ENCODE data around the gene MIOX.
A peak's percentile ranks its signal among the peaks of the same experiment; 100 is the strongest.

The MIOX gene

DNA sequence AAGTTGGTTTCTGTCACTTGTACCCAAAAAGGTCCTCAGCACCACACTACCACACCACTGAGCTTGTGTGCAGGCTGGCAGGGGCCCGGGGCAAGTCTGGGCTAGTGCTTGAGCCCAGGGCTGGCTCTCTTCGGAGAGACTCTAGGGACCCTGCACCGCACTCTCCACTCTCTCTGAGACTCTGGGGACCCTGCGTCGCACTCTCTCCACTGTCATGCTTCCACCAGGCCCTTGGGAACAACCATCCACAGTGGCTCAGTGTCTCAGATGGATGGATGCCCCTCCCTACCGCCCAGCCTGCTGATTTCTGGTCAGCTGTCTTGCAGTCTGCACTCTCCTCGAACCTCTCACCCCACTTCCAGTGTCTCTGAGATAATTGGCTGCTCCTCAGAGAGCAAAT lies 9.8 kb upstream of the MIOX start:
- no peak overlapping the region for H3K9ac ChIP-seq (ENCODE audit: low read length)
- H3K36me3 ChIP-seq (ENCODE audit: control insufficient read depth, insufficient read depth, low read length, severe bottlenecking) = no peaks in the 10 kb centered on the region
- H3K9me3 ChIP-seq (ENCODE audit: control insufficient read depth, low read length) = no peaks in the 10 kb centered on the region
- H3K4me3 ChIP-seq (ENCODE audit: low read length) = no peak overlapping the region
- DNase-seq (ENCODE audit: low read depth) = no peak
- H3K27me3 ChIP-seq (replicated peaks; ENCODE audit: control insufficient read depth, insufficient read depth, low read length) = peaks cover 10% of the 10 kb centered on the region
- H3K4me1 ChIP-seq (ENCODE audit: control insufficient read depth, insufficient read depth, low read length) = peaks cover 14% of the 10 kb centered on the region

GRCh38 chr22:50477923-50478322 lies 8.7 kb upstream of the MIOX start:
- DNase-seq (ENCODE audit: low read depth) = no peak
- Histone ChIP-seq H3K4me1 (ENCODE audit: control insufficient read depth, insufficient read depth, low read length) (peaks cover 13% of the 10 kb centered on the region), H3K36me3 (ENCODE audit: control insufficient read depth, insufficient read depth, low read length, severe bottlenecking) (no peaks in the 10 kb centered on the region), H3K4me3 (ENCODE audit: low read length) (no peak overlapping the region), H3K9ac (ENCODE audit: low read length) (no peak overlapping the region), H3K9me3 (ENCODE audit: control insufficient read depth, low read length) (no peaks in the 10 kb centered on the region), H3K27me3 (replicated peaks; ENCODE audit: control insufficient read depth, insufficient read depth, low read length) (peaks cover 10% of the 10 kb centered on the region)

- Histone ChIP-seq H3K4me1 (ENCODE audit: control insufficient read depth, insufficient read depth, low read length) (peaks cover 3% of the 10 kb centered on the region), H3K9me3 (ENCODE audit: control insufficient read depth, low read length) (no peaks in the 10 kb centered on the region), H3K4me3 (ENCODE audit: low read length) (no peak overlapping the region), H3K36me3 (ENCODE audit: control insufficient read depth, insufficient read depth, low read length, severe bottlenecking) (no peaks in the 10 kb centered on the region), H3K9ac (ENCODE audit: low read length) (no peak overlapping the region), H3K27me3 (replicated peaks; ENCODE audit: control insufficient read depth, insufficient read depth, low read length) (peaks cover 10% of the 10 kb centered on the region)
- DNase-seq (ENCODE audit: low read depth) = no peak
These were observed 6.9 kb upstream of the MIOX start for GRCh38 chr22:50479721-50480120.

DNA sequence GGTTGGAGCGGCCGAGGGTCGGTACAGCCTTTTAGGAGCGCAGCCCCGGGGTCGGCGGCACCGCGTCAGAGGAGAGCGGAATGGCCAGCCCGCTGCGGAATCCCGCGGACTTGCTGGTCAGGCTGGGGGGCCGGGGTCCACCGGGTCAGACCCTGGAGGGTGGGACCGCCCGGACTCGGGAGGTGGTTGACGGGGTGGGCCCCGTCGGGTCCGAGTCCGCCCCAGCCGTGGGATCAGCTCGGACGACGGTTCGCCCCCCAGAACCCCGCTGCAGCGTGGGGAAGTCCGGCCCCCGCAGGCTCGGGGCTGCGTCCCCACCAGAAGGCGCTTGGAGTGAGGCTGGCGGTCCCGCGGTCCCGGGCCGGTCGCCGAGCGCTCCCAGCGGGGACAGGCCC lies 5.6 kb upstream of the MIOX start:
- Histone ChIP-seq H3K9ac (ENCODE audit: low read length) (peak overlapping the region; percentile 85), H3K36me3 (ENCODE audit: control insufficient read depth, insufficient read depth, low read length, severe bottlenecking) (no peaks in the 10 kb centered on the region), H3K9me3 (ENCODE audit: control insufficient read depth, low read length) (no peaks in the 10 kb centered on the region), H3K4me3 (ENCODE audit: low read length) (peak overlapping the region; percentile 82), H3K27me3 (replicated peaks; ENCODE audit: control insufficient read depth, insufficient read depth, low read length) (peaks cover 10% of the 10 kb centered on the region), H3K4me1 (ENCODE audit: control insufficient read depth, insufficient read depth, low read length) (no peaks in the 10 kb centered on the region)
- DNase-seq (ENCODE audit: low read depth) = no peak

DNA sequence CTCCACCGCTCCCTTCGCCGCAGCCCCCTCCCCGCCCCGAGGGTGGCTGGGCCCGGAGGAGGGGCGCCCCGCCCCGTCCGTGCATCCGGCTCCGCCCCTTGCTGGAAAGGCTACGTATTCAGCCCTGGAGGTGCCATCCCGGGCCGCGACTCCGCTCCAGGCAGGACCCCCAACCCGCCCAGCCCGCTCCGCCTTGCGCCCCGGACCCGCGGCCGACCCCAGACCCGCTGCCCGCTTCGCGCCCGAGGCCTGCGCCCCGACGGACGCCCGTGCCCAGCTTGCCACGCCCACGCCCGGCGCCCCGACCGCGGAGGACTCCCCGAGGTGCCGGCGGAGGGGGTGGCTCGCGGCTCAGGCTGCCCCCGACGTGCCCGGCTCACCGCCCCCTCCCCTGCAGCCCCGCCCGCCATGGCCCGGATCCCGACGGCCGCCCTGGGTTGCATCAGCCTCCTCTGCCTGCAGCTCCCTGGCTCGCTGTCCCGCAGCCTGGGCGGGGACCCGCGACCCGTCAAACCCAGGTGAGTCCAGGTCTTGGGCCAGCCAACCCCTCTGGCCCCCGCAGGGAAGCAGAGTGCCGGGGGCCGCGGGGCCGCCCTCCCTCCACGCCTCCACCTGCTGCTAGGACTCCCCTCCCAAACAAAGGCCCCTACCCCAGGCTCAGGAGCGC lies 5.1 kb upstream of the MIOX start, which contains the start of gene ADM2:
Gene ADM2, plus strand, starts transcription at position 104 of the 667 bp plus-strand sequence. Its CDS starts 305 bp downstream, at position 409.
- H3K27me3 ChIP-seq (replicated peaks; ENCODE audit: control insufficient read depth, insufficient read depth, low read length) = peaks cover 10% of the 10 kb centered on the region
- H3K36me3 ChIP-seq (ENCODE audit: control insufficient read depth, insufficient read depth, low read length, severe bottlenecking) = no peaks in the 10 kb centered on the region
- H3K4me1 ChIP-seq (ENCODE audit: control insufficient read depth, insufficient read depth, low read length) = no peaks in the 10 kb centered on the region
- peak; percentile 73 for DNase-seq (ENCODE audit: low read depth)
- H3K4me3 ChIP-seq (ENCODE audit: low read length) = peak within 1 kb of the TSS; percentile 82
- H3K9ac ChIP-seq (ENCODE audit: low read length) = peak within 1 kb of the TSS; percentile 85
- H3K9me3 ChIP-seq (ENCODE audit: control insufficient read depth, low read length) = no peaks in the 10 kb centered on the region

- Histone ChIP-seq H3K9me3 (ENCODE audit: control insufficient read depth, low read length) (no peaks in the 10 kb centered on the region), H3K9ac (ENCODE audit: low read length) (peak overlapping the region; percentile 85), H3K4me1 (ENCODE audit: control insufficient read depth, insufficient read depth, low read length) (no peaks in the 10 kb centered on the region), H3K36me3 (ENCODE audit: control insufficient read depth, insufficient read depth, low read length, severe bottlenecking) (no peaks in the 10 kb centered on the region), H3K4me3 (ENCODE audit: low read length) (peak overlapping the region; percentile 82), H3K27me3 (replicated peaks; ENCODE audit: control insufficient read depth, insufficient read depth, low read length) (peaks cover 10% of the 10 kb centered on the region)
- no peak for DNase-seq (ENCODE audit: low read depth)
These were observed 4.3 kb upstream of the MIOX start for GRCh38 chr22:50482107-50483074.

DNA sequence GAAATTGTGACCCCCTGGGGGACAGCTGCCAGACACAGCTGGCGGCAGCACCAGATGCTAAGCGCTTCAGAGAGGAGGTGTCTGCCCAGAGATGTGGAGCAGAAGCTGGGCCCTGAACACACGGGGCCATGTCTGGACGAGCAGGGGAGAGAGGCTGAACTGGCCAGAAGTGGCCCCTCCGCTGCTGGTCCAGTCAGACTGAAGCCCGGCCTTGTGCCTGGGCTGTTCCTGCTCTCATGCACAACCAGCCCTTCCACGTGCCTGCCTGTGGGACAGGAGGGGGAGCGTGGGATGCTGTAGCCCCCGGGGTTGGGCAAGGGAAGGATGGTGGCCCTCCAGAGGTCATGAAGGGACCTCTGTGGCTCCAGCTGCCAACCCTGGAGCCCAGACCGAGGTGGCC lies 3.6 kb upstream of the MIOX start:
- Histone ChIP-seq H3K4me1 (ENCODE audit: control insufficient read depth, insufficient read depth, low read length) (no peaks in the 10 kb centered on the region), H3K9ac (ENCODE audit: low read length) (no peak overlapping the region), H3K27me3 (replicated peaks; ENCODE audit: control insufficient read depth, insufficient read depth, low read length) (peaks cover 10% of the 10 kb centered on the region), H3K9me3 (ENCODE audit: control insufficient read depth, low read length) (no peaks in the 10 kb centered on the region), H3K4me3 (ENCODE audit: low read length) (no peak overlapping the region), H3K36me3 (ENCODE audit: control insufficient read depth, insufficient read depth, low read length, severe bottlenecking) (no peaks in the 10 kb centered on the region)
- DNase-seq (ENCODE audit: low read depth) = no peak

DNA sequence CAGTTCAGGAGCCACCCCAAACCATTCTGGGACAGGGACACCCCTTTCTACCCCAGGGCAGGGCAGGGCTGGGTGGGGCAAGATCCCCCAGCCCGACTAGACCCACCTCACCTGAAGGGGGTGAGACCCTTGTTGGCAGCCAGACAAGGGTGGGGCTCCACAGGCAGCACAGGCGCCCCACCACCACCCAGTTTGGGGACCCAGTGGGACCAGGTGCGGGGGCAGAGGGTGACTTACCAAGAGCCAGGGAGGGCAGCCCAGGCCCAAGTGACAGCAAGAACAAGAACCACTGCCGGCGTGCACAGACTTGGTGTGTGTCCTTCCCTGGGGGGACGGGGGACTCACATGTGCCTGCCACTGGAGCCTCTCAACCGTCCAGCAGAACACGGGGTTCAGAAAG lies 3.1 kb upstream of the MIOX start:
- Histone ChIP-seq H3K36me3 (ENCODE audit: control insufficient read depth, insufficient read depth, low read length, severe bottlenecking) (no peaks in the 10 kb centered on the region), H3K4me1 (ENCODE audit: control insufficient read depth, insufficient read depth, low read length) (no peaks in the 10 kb centered on the region), H3K4me3 (ENCODE audit: low read length) (no peak overlapping the region), H3K27me3 (replicated peaks; ENCODE audit: control insufficient read depth, insufficient read depth, low read length) (peaks cover 10% of the 10 kb centered on the region), H3K9ac (ENCODE audit: low read length) (no peak overlapping the region), H3K9me3 (ENCODE audit: control insufficient read depth, low read length) (no peaks in the 10 kb centered on the region)
- DNase-seq (ENCODE audit: low read depth) = no peak

GRCh38 chr22:50483977-50484853 lies 2.4 kb upstream of the MIOX start:
- no peaks in the 10 kb centered on the region for H3K36me3 ChIP-seq (ENCODE audit: control insufficient read depth, insufficient read depth, low read length, severe bottlenecking)
- no peak overlapping the region for H3K9ac ChIP-seq (ENCODE audit: low read length)
- H3K4me1 ChIP-seq (ENCODE audit: control insufficient read depth, insufficient read depth, low read length) = no peaks in the 10 kb centered on the region
- no peak for DNase-seq (ENCODE audit: low read depth)
- no peak overlapping the region for H3K4me3 ChIP-seq (ENCODE audit: low read length)
- no peaks in the 10 kb centered on the region for H3K9me3 ChIP-seq (ENCODE audit: control insufficient read depth, low read length)
- peaks cover 10% of the 10 kb centered on the region for H3K27me3 ChIP-seq (replicated peaks; ENCODE audit: control insufficient read depth, insufficient read depth, low read length)

GRCh38 chr22:50485221-50486131 lies 1.2 kb upstream of the MIOX start:
- no peak for DNase-seq (ENCODE audit: low read depth)
- H3K4me3 ChIP-seq (ENCODE audit: low read length) = no peak overlapping the region
- H3K27me3 ChIP-seq (replicated peaks; ENCODE audit: control insufficient read depth, insufficient read depth, low read length) = peaks cover under 1% of the 10 kb centered on the region
- no peaks in the 10 kb centered on the region for H3K9me3 ChIP-seq (ENCODE audit: control insufficient read depth, low read length)
- H3K9ac ChIP-seq (ENCODE audit: low read length) = no peak overlapping the region
- H3K4me1 ChIP-seq (ENCODE audit: control insufficient read depth, insufficient read depth, low read length) = no peaks in the 10 kb centered on the region
- no peaks in the 10 kb centered on the region for H3K36me3 ChIP-seq (ENCODE audit: control insufficient read depth, insufficient read depth, low read length, severe bottlenecking)
